ENCODE measurements around the gene GPR31. TPM values are rescaled to one million over a fixed set of nuclear protein-coding genes. Genes with fewer than 3 reads are reported as not detected.
A peak's percentile ranks its signal among the peaks of the same experiment; 100 is the strongest.

The GPR31 gene
- total RNA-seq, 1 experiment from 2014 or later = not detected

DNA sequence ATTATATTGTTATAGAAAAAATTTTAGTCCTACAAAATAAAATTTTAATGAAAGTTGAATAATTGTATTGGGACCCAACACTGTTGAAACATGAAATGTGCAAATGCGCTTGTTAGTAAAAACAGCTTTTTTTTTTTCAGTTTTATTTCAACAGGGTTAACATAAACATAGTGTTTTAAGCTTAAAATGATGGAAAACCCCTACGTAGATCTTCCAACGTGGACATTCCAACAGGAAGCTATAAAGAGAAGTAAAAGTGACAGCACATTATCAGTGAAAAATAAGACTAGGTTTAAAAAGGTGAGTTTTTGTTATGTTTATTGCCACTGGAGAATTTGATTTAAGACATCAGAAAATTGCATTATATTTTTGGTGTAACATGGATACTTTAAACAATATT, 6.5 kb upstream of the GPR31 start:
- Mint-ChIP-seq H3K36me3 (peaks cover 16% of the 10 kb centered on the region), H3K27ac (peak overlapping the region; percentile 78; the same call in 1 of the 2 replicates), H3K27me3 (ENCODE audit: low read depth) (no peaks in the 10 kb centered on the region), H3K4me1 (peaks cover 56% of the 10 kb centered on the region), H3K4me3 (no peak overlapping the region), H3K9me3 (peaks cover 13% of the 10 kb centered on the region)
- ATAC-seq = no peak
- CTCF ChIA-PET = interaction anchor here (1.3 to 2.9 kb wide), 4 partner anchors 21 to 187 kb away, joined by 5 to 28 read pairs (median 8); partner anchors contain the start of gene CEP43
- DNase-seq (ENCODE audit: low spot score) = no peak
- no peak for TF ChIP-seq TEAD4 (CRISPR knock-in tag; IDR thresholded peaks at IDR 0.05)
- no peak for TF ChIP-seq ZNF138 (CRISPR knock-in tag; conservative IDR thresholded peaks at IDR 0.05)
- TF ChIP-seq, protein P1, sequence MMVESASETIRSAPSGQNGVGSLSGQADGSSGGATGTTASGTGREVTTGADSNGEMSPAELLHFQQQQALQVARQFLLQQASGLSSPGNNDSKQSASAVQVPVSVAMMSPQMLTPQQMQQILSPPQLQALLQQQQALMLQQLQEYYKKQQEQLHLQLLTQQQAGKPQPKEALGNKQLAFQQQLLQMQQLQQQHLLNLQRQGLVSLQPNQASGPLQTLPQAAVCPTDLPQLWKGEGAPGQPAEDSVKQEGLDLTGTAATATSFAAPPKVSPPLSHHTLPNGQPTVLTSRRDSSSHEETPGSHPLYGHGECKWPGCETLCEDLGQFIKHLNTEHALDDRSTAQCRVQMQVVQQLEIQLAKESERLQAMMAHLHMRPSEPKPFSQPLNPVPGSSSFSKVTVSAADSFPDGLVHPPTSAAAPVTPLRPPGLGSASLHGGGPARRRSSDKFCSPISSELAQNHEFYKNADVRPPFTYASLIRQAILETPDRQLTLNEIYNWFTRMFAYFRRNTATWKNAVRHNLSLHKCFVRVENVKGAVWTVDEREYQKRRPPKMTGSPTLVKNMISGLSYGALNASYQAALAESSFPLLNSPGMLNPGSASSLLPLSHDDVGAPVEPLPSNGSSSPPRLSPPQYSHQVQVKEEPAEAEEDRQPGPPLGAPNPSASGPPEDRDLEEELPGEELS (CRISPR knock-in tag; IDR thresholded peaks at IDR 0.05) = no peak
- TF ChIP-seq CREB1 (CRISPR knock-in tag; IDR thresholded peaks at IDR 0.05) = no peak
- TF ChIP-seq GTF2I (CRISPR knock-in tag; conservative IDR thresholded peaks at IDR 0.05) = no peak
- TF ChIP-seq RELA (CRISPR knock-in tag; IDR thresholded peaks at IDR 0.05; ENCODE audit: borderline replicate concordance) = no peak
- TF ChIP-seq ATF1 (CRISPR knock-in tag; IDR thresholded peaks at IDR 0.05) = no peak
- TF ChIP-seq FOXP1 (CRISPR knock-in tag; IDR thresholded peaks at IDR 0.05; ENCODE audit: borderline replicate concordance) = no peak
- no peak for TF ChIP-seq JAZF1 (CRISPR knock-in tag; IDR thresholded peaks at IDR 0.05)
- POLR2A ChIA-PET = no interaction called here

DNA sequence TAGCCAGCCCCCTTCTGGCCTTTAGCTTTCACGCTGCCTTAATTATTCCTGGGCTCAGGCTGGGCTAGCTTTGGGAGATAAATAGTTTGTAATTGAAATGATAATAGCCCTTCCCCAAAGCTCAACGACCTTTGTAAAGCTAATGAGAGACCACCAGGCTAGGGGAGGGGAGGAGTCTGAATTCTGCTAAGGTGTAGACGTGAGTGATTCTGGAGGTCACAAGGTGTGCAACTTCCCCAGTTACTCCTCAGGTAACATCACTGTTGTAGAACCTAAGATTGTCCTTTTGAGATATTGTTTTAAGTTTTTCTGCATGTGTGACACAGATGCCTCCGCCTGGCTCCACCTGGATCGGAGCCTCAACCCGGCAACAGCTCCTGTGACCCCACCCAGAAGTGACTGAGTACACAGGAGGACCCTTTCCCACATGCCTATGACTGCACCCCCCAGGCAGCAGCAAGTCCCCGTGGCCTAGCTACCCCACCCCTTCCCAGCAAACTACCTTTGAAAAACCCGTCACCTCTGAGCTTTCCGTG, 5.8 kb upstream of the GPR31 start:
- Mint-ChIP-seq H3K4me1 (peaks cover 54% of the 10 kb centered on the region), H3K9me3 (peaks cover 19% of the 10 kb centered on the region), H3K36me3 (peaks cover 16% of the 10 kb centered on the region), H3K27me3 (ENCODE audit: low read depth) (no peaks in the 10 kb centered on the region), H3K4me3 (peak overlapping the region; percentile 47), H3K27ac (peak overlapping the region; percentile 98)
- DNase-seq (ENCODE audit: low spot score) (peak; percentile 63), ATAC-seq (peak; percentile 92)
- ChIA-PET POLR2A (interaction anchor here (0.8 kb wide), 2 partner anchors 164 to 165 kb away, joined by 3 to 4 read pairs; partner anchors contain the start of gene CEP43), CTCF (interaction anchor here (0.6 to 2.9 kb wide), 21 partner anchors 9 to 451 kb away, joined by 3 to 28 read pairs (median 4); partner anchors contain the start of gene CEP43)
- TF ChIP-seq TP53 (CRISPR knock-in tag; IDR thresholded peaks at IDR 0.05) (no peak), ZNF416 (CRISPR knock-in tag; IDR thresholded peaks at IDR 0.05) (no peak), HMGA2 (CRISPR knock-in tag; IDR thresholded peaks at IDR 0.05) (no peak), KAT7 (CRISPR knock-in tag; IDR thresholded peaks at IDR 0.05; ENCODE audit: borderline replicate concordance) (no peak), EMX1 (CRISPR knock-in tag; IDR thresholded peaks at IDR 0.05) (no peak), JUN (CRISPR knock-in tag; IDR thresholded peaks at IDR 0.05) (no peak), TEAD1 (CRISPR knock-in tag; IDR thresholded peaks at IDR 0.05) (peak; percentile 25; the same call in 1 of the 2 replicates), NR1H2 (CRISPR knock-in tag; IDR thresholded peaks at IDR 0.05) (no peak), CBFB (CRISPR knock-in tag; IDR thresholded peaks at IDR 0.05; ENCODE audit: low read depth) (no peak), SP1 (CRISPR knock-in tag; conservative IDR thresholded peaks at IDR 0.05) (peak; percentile 59; the same call in 1 of the 2 replicates), ESRRA (CRISPR knock-in tag; IDR thresholded peaks at IDR 0.05; ENCODE audit: borderline replicate concordance) (no peak), GABPB1 (CRISPR knock-in tag; IDR thresholded peaks at IDR 0.05) (no peak)
- TF ChIP-seq, protein P2, sequence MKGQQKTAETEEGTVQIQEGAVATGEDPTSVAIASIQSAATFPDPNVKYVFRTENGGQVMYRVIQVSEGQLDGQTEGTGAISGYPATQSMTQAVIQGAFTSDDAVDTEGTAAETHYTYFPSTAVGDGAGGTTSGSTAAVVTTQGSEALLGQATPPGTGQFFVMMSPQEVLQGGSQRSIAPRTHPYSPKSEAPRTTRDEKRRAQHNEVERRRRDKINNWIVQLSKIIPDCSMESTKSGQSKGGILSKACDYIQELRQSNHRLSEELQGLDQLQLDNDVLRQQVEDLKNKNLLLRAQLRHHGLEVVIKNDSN (CRISPR knock-in tag; IDR thresholded peaks at IDR 0.05) = no peak
- TF ChIP-seq, protein P3, sequence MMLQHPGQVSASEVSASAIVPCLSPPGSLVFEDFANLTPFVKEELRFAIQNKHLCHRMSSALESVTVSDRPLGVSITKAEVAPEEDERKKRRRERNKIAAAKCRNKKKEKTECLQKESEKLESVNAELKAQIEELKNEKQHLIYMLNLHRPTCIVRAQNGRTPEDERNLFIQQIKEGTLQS (CRISPR knock-in tag; conservative IDR thresholded peaks at IDR 0.05) = no peak
- TF ChIP-seq, protein P4, sequence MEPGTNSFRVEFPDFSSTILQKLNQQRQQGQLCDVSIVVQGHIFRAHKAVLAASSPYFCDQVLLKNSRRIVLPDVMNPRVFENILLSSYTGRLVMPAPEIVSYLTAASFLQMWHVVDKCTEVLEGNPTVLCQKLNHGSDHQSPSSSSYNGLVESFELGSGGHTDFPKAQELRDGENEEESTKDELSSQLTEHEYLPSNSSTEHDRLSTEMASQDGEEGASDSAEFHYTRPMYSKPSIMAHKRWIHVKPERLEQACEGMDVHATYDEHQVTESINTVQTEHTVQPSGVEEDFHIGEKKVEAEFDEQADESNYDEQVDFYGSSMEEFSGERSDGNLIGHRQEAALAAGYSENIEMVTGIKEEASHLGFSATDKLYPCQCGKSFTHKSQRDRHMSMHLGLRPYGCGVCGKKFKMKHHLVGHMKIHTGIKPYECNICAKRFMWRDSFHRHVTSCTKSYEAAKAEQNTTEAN (CRISPR knock-in tag; IDR thresholded peaks at IDR 0.05) = no peak
- TF ChIP-seq, protein P5, sequence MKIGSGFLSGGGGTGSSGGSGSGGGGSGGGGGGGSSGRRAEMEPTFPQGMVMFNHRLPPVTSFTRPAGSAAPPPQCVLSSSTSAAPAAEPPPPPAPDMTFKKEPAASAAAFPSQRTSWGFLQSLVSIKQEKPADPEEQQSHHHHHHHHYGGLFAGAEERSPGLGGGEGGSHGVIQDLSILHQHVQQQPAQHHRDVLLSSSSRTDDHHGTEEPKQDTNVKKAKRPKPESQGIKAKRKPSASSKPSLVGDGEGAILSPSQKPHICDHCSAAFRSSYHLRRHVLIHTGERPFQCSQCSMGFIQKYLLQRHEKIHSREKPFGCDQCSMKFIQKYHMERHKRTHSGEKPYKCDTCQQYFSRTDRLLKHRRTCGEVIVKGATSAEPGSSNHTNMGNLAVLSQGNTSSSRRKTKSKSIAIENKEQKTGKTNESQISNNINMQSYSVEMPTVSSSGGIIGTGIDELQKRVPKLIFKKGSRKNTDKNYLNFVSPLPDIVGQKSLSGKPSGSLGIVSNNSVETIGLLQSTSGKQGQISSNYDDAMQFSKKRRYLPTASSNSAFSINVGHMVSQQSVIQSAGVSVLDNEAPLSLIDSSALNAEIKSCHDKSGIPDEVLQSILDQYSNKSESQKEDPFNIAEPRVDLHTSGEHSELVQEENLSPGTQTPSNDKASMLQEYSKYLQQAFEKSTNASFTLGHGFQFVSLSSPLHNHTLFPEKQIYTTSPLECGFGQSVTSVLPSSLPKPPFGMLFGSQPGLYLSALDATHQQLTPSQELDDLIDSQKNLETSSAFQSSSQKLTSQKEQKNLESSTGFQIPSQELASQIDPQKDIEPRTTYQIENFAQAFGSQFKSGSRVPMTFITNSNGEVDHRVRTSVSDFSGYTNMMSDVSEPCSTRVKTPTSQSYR (CRISPR knock-in tag; IDR thresholded peaks at IDR 0.05) = no peak
- TF ChIP-seq, protein P6, sequence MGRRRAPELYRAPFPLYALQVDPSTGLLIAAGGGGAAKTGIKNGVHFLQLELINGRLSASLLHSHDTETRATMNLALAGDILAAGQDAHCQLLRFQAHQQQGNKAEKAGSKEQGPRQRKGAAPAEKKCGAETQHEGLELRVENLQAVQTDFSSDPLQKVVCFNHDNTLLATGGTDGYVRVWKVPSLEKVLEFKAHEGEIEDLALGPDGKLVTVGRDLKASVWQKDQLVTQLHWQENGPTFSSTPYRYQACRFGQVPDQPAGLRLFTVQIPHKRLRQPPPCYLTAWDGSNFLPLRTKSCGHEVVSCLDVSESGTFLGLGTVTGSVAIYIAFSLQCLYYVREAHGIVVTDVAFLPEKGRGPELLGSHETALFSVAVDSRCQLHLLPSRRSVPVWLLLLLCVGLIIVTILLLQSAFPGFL (CRISPR knock-in tag; IDR thresholded peaks at IDR 0.05; ENCODE audit: borderline replicate concordance) = no peak
- TF ChIP-seq, protein P7, sequence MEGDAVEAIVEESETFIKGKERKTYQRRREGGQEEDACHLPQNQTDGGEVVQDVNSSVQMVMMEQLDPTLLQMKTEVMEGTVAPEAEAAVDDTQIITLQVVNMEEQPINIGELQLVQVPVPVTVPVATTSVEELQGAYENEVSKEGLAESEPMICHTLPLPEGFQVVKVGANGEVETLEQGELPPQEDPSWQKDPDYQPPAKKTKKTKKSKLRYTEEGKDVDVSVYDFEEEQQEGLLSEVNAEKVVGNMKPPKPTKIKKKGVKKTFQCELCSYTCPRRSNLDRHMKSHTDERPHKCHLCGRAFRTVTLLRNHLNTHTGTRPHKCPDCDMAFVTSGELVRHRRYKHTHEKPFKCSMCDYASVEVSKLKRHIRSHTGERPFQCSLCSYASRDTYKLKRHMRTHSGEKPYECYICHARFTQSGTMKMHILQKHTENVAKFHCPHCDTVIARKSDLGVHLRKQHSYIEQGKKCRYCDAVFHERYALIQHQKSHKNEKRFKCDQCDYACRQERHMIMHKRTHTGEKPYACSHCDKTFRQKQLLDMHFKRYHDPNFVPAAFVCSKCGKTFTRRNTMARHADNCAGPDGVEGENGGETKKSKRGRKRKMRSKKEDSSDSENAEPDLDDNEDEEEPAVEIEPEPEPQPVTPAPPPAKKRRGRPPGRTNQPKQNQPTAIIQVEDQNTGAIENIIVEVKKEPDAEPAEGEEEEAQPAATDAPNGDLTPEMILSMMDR (IDR thresholded peaks at IDR 0.05) = no peak
